NCI-H1105 treated with DMSO at 0.1 percent for 48 hours (cell line): ENCODE results near the gene RGS7.
"Not testable (repeated sequence)": the region's sequence is repeated elsewhere in the genome, so short reads cannot be mapped to it uniquely, and the experiment has no call there.

Experiments used
- DNase-seq: peaks from one replicate; lab custom pipeline; 2025; lab: John Stamatoyannopoulos, UW

Gene RGS7

GRCh38 chr1:241331328-241332036 is 25.5 kb downstream of the RGS7 start:
- DNase-seq: no peak

DNA sequence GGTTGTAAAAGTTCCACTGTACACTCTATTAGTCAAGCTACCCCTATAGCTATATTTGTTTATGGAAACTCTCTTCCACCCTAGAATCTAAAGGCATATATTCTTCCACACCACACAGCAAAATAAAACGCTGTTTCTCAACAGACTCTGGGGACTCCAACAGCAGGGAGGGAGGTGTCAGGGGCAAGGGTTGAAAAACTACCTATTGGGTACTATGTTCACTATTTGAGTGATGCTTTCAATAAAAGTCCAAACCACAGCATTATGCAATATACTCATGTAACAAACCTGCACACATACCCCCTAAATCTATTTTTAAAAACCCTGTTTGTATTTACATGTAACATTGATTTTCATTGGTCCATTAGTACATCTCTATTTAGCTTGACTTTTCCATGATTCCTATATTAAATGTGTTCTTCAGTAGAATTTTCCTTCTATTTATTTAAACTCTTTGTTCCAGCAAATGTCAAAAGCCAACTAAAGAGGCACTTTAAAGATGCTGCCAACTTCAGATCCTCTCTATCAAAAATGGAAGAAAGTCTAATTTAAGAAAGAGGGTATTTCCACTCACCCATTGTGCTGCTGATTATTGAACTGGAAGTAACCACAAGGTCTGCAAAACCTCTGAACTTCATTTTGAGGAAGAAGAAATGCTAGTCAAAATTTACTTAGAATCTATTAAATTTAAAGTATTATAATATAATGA is 26.2 kb downstream of the RGS7 start:
- DNase-seq: no peak

DNA sequence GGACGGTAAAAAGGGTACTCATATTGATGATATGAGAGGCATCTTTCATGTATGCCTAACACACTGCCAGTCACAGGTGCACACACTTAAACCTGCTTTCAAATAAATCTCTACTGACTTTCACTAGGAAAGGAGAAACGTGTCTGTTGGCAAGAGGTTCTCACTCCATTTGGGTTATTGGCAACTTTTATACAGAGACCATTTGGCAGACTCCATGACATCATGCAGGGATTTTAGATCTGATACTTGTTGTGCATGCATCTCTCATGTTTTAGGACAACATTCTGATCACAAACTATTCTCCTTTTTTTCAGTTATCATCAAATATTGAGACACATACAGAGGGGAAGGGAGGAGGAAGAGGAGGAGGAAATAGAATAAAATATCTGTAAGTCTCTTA is 31.5 kb downstream of the RGS7 start:
- DNase-seq: no peak

DNA sequence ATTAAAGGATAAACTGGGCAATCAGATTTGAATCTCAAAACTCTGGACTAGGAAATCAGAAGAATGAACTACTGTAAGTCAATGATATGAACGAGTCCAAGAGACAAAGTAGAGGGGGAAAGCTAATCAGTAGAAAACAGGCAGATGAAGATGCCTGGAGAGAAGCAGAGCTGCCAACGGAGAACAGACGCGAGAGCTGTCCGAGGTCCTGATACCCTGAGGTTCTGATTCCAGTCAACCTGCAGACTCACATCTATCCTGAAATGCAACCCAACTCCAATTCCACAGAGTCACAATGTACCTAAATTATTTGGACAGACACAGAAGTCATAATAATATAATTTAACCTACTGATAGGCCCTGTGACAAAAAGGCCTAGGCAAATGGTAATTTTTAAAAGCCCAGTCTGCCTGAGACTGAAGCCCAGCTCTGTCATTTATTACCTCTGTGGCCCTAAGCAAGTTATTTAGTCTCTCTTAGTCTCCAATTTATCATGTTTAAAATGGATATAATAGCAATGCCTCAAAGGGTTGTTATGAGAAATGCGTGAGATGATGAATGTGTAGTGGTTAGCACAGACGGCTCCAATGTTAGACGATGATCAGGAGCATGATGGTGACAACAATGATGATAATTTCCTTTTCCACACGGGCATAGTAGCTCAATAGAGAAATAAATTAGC is 33.4 kb downstream of the RGS7 start:
- no peak for DNase-seq

DNA sequence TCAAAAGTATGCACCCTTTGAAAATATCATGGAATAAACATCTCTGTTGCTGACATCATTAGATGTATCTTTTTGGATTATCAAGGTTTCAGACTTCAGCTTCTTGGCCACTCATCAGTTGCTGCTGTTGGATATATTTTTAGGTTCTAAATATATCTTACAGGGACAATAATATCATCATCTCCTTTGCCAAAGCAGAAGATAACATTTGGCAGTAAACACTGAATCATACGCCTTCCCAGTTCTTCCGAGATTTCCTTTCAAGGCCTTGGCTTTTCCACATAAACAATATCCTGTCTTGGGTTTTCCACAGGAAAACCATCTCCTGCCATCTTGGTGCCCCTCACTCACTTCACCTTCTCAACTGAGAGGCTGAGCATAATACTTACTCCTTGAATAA is 39.3 kb downstream of the RGS7 start:
- DNase-seq: no peak

DNA sequence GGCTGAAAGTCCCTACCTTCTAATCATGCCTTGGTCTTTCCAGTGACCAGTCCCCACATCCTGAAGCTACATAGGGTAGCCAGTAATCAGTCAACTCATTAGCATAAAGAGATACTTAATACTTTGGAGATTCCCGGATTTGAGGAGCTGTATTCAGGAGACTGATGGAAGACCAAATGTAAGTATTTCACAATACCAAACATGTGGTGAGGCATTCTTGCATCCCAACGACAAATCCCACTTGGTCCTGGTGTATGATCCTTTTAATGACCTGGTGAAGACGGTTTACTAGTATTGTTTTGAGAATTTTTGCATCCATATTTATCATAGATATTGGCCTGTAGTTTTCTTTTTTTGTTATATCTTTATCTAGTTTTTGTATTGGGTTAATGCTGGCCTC is 40.6 kb downstream of the RGS7 start:
- DNase-seq: no peak

GRCh38 chr1:241311056-241311746 is 45.8 kb downstream of the RGS7 start:
- no peak for DNase-seq

DNA sequence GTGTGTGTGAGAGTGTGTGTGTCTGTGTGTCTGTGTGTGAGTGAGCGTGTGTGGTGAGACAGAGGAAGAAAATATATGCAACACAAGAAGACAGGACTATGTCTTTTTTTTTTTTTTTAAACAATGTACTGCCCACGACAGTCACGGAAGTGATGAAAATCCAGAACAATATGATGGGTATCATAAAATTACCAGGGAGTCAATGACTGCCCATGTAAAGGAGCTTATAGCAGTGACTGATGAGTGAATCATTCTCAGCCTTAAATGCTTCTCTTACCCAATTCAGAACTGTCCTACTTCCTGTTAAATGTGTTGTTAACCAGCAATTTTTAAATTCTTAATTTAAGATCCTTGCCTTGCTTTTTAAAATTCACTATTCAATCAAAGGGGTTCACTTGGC is 46.6 kb downstream of the RGS7 start:
- DNase-seq: no peak

DNA sequence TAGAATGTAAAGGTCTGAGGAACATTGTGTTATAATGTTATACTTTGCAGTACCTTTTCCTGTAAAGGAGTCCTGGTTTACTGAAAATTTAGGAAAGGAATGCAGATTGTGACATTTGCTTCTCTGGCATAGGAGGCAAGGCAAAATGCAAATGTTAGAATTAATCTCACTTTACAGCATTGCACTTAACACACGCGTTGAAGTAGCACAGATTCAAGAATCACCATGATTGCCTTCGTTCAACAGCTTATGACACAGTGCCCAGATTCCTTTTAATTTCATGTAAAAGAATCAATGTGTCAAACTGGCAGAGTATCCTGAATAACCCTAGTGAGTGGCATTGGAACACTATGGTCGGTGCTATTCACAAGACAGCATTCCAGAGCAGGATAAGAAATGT is 47.4 kb downstream of the RGS7 start:
- no peak for DNase-seq

GRCh38 chr1:241308471-241308870 is 48.5 kb downstream of the RGS7 start:
- no peak for DNase-seq

- DNase-seq: no peak
Measured at GRCh38 chr1:241308011-241308410, 49.0 kb downstream of the RGS7 start.

DNA sequence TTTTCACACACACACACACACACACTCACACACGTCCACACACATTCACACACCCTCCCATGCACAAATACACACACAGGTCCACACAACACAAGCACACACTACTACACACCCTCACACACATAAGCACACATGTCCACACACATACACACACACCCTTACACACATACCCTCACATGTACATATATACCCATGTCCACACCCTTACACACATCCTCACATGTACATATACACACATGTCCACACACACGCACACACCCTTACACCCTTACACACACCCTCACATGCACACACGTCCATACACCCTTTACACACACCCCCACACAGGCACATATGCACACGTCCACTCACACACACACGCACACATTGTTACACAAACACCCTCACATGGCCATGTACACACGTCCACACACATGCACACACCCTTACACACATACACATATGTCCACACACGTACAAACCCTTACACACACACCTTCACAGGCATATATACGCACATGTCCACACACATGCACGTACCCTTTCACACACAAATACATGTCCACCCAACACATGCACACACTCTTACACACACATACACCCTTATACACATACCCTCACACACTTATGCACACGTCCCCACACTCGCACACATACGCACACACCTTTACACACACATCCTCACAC is 50.7 kb downstream of the RGS7 start:
- no peak for DNase-seq

- DNase-seq: not testable (repeated sequence)
Measured at GRCh38 chr1:241302024-241302423, 55.0 kb downstream of the RGS7 start.

DNA sequence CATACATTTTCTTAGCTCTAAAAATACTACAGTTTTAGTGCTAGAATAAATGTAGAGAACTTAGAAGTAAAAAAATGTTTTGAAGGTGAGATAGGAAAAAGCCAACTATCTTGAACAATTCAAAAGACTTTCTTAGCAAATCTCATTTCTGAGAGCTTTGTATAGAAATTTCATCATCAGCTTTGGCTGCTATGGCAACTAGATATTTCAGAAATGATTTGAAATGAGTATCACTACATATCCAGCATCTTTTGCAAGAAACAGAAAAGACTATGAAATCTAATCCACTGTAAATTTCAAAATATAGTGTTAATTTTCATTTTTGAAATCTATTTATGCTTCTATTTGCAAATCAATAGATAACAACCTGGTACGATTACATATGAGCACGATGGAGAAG is 57.7 kb downstream of the RGS7 start:
- no peak for DNase-seq

GRCh38 chr1:241292973-241293372 is 64.0 kb downstream of the RGS7 start:
- DNase-seq: no peak

- not testable (repeated sequence) for DNase-seq
Measured at GRCh38 chr1:241291548-241291947, 65.5 kb downstream of the RGS7 start.

DNA sequence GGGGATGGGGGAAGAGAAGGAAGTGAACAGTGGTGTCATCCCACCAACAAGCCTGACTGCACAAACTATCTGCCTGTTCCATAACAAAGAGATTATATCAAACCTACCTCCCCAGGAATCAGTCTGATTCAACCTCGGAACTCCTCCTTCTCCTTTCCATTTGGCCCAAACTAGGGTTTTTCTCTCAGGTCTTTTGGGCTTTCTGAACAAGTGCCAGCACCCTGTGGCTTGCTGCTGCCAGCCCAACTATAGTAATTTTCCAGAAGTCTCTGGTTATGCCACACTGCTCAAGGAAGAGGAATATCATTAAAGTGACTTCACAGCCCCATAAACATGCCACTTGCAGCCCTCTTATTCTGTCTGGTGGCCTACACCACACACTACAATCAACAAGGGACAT is 70.5 kb downstream of the RGS7 start:
- peak; percentile 1 for DNase-seq

GRCh38 chr1:241276391-241276790 is 80.6 kb downstream of the RGS7 start:
- DNase-seq: no peak

GRCh38 chr1:241275981-241276380 is 81.0 kb downstream of the RGS7 start:
- no peak for DNase-seq

GRCh38 chr1:241275226-241275625 is 81.8 kb downstream of the RGS7 start:
- DNase-seq: no peak

DNA sequence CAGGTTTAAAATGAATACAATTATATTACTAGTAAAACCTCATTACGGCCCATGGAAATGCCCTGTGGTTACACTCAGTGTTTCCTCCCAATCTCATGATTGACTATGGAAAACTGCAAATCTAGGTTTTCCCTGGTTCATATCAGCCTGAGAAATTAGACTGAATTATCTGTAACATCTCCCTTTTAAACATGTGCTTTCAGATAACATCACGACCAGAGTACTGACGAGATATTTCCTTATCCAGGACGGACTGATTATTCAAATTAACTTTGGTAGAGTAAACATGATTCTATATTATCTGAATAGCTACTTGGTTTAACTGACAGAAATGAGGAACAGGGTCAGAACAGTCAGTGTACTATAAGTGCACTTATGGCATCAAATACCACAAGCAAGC is 82.3 kb downstream of the RGS7 start:
- no peak for DNase-seq

GRCh38 chr1:241272828-241273227 is 84.2 kb downstream of the RGS7 start:
- DNase-seq: no peak
